ENCODE data around the gene GRAP2. TPM values are rescaled to one million over a fixed set of nuclear protein-coding genes. Genes with fewer than 3 reads are reported as not detected.

GRAP2 gene
- total RNA-seq, 6 donors from 2014 or later = 3.2 to 22.0 (median 7.2) TPM

- H3K27ac ChIP-seq = no peak overlapping the region
- DNase-seq = no peak
Observed at GRCh38 chr22:40022536-40023240, 121.8 kb downstream of the GRAP2 start.

More at GRCh38 chr22:40022536-40023240, 121.8 kb downstream of the GRAP2 start:
- Histone ChIP-seq H3K4me1 (peaks cover 5 to 8% (median 6%) of the 10 kb centered on the region in 4 donors), H3K9me3 (no peaks in the 10 kb centered on the region), H3K4me3 (no peak overlapping the region), H3K36me3 (no peaks in the 10 kb centered on the region), H3K27me3 (no peaks in the 10 kb centered on the region)
- TF ChIP-seq CTCF (IDR thresholded peaks at IDR 0.05) (no peak), EP300 (IDR thresholded peaks at IDR 0.05) (no peak), POLR2A (IDR thresholded peaks at IDR 0.05) (no peak), POLR2AphosphoS5 (IDR thresholded peaks at IDR 0.05) (no peak)
- 73% methylated on average over 7 to 10 of the region's 11 CpGs for WGBS, 2 donors
- no peak for ATAC-seq (ENCODE audit: low FRiP score in 2 of 2)

Small RNAs within 50 kb of the gene (small RNA-seq; reads per million reads assigned to genes)
- 0 reads per million in 4 donors for gene RN7SKP210

Other genes starting within 250 kb of the GRAP2 start
- gene ENTHD1, start 7.3 kb upstream of the GRAP2 start, total RNA-seq = under 1 TPM in 1 of 6 donors, not detected in 5; 0.09 TPM
- gene TMA7B, start 59.3 kb downstream of the GRAP2 start, total RNA-seq = 1 to 10 TPM in 2 of 6 donors, under 1 TPM in 3, not detected in 1; 0.24 to 2.3 (median 0.76) TPM
- gene FAM83F, start 93.9 kb downstream of the GRAP2 start, total RNA-seq = 1 to 10 TPM in 2 of 6 donors, under 1 TPM in 4; 0.23 to 2.8 (median 0.67) TPM